SKM-1 treated with dmso at 0.1 percent for 144 hours (cell line): Measurements from ENCODE around the gene TNFSF13.
"Not testable (repeated sequence)": the region's sequence is repeated elsewhere in the genome, so short reads cannot be mapped to it uniquely, and the experiment has no call there.

Experiments used
- DNase-seq: peaks from one replicate; lab custom pipeline; 2025; ENCODE audit not compliant: unreplicated experiment; lab: John Stamatoyannopoulos, UW

The TNFSF13 gene

GRCh38 chr17:7589891-7590691 lies 31.5 kb downstream of the TNFSF13 start, which contains the start of gene SOX15:
Gene SOX15 (minus strand): TSS chr17:7590094. CDS start chr17:7589676, 418 bp downstream.
- no peak for DNase-seq

- no peak for DNase-seq
These were observed 32.2 kb downstream of the TNFSF13 start for GRCh38 chr17:7590743-7591142.

- DNase-seq: no peak
These were observed 33.0 kb downstream of the TNFSF13 start for GRCh38 chr17:7591596-7591995.

GRCh38 chr17:7592422-7593021 lies 34.0 kb downstream of the TNFSF13 start:
- DNase-seq: no peak

GRCh38 chr17:7593296-7593695 lies 34.7 kb downstream of the TNFSF13 start:
- DNase-seq: no peak

- not testable (repeated sequence) for DNase-seq
These were observed 39.0 kb downstream of the TNFSF13 start for GRCh38 chr17:7597561-7597960.

GRCh38 chr17:7606280-7606679 lies 47.7 kb downstream of the TNFSF13 start:
- no peak for DNase-seq

GRCh38 chr17:7610641-7611040 lies 52.1 kb downstream of the TNFSF13 start:
- no peak for DNase-seq
